Cardiac fibroblast (primary cell): ENCODE measurements around the gene TSPAN15.
"Not testable (repeated sequence)": the region's sequence is repeated elsewhere in the genome, so short reads cannot be mapped to it uniquely, and the experiment has no call there.

ENCODE experiments used
- DNase-seq, 2 donors: peaks; one replicate each; pipeline versions ENCODE4 v3.0.0 to v3.0.0-alpha.2; 2010; ENCODE audit warnings: low read depth in 2 of 2
- H3K4me3 ChIP-seq, 2 donors: replicated peaks in 1 of 2; 1 replicate in 1 of 2; 2 replicates in 1 of 2; pipeline ENCODE4 v1.5.1; 2011; ENCODE audit warnings: low read depth in 2 of 2, low read length in 2 of 2, mild to moderate bottlenecking in 2 of 2, moderate library complexity in 1 of 2
- TF ChIP-seq, protein P1 (sequence below): IDR thresholded peaks from one replicate; pipeline ENCODE4 v1.5.1; 2011; ENCODE audit warnings: low read depth, mild to moderate bottlenecking, low read length, inconsistent platforms

The TSPAN15 gene

DNA sequence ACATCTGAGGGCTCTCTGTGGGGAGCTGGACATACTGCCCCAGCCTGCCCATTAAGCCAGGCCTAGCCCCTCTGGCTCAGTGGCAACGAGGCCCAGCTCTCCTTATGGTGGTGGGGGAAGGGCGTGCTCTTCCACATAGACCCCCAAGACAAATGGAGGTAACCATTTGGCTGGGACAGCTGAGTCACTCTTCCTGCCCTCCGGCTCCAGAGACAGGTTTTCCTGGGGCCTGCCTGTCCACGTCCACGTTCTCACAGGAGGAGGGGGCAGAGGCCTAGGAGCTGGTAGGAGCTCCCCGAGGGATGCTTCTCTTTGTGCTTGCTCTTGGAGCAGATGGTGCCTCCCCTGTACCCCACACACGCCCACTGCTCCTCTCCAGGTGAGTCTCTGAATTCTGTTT lies 33.5 kb downstream of the TSPAN15 start:
- TF ChIP-seq, protein P1, sequence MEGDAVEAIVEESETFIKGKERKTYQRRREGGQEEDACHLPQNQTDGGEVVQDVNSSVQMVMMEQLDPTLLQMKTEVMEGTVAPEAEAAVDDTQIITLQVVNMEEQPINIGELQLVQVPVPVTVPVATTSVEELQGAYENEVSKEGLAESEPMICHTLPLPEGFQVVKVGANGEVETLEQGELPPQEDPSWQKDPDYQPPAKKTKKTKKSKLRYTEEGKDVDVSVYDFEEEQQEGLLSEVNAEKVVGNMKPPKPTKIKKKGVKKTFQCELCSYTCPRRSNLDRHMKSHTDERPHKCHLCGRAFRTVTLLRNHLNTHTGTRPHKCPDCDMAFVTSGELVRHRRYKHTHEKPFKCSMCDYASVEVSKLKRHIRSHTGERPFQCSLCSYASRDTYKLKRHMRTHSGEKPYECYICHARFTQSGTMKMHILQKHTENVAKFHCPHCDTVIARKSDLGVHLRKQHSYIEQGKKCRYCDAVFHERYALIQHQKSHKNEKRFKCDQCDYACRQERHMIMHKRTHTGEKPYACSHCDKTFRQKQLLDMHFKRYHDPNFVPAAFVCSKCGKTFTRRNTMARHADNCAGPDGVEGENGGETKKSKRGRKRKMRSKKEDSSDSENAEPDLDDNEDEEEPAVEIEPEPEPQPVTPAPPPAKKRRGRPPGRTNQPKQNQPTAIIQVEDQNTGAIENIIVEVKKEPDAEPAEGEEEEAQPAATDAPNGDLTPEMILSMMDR, result no peak
- no peak overlapping the region for H3K4me3 ChIP-seq
- DNase-seq, result no peak

DNA sequence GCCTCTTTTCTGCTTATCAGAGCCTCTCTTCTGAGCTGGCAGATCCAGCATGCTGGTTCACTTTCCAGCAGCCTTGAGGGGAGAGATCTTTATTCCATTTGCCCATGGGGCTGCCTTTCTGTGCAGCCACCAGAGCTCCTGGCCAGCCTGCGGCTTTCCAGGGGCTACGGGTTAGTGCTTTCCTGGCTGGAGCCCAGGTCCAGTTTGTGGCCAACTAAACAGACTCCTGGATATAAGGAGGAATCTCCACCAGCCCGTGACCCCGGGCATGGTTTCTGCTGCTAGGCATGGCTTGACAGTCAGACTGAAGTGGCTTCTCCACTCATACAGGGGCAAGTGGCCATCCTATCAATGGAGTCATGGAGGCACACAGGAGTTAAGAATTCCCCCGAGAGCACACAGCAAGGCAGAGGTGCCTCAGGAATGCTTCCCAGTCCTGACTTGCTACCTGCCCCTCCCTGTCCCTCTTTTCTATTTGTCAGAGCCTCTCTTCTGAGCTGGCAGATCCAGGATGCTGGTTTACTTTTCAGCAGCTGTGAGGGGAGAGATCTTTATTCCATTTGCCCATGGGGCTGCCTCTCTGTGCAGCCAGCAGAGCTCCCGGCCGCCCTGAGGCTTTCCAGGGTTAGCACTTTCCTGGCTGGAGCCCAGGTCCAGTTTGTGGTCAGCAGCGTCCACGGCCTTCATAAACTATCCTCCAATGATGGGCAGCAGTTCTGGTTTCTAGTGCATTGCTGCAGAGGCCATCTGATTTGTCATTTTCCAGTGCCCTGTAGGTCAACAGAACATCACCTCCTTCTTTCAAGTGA lies 35.9 kb downstream of the TSPAN15 start:
- H3K4me3 ChIP-seq, result no peak overlapping the region
- TF ChIP-seq, protein P1, result no peak
- DNase-seq, result no peak

DNA sequence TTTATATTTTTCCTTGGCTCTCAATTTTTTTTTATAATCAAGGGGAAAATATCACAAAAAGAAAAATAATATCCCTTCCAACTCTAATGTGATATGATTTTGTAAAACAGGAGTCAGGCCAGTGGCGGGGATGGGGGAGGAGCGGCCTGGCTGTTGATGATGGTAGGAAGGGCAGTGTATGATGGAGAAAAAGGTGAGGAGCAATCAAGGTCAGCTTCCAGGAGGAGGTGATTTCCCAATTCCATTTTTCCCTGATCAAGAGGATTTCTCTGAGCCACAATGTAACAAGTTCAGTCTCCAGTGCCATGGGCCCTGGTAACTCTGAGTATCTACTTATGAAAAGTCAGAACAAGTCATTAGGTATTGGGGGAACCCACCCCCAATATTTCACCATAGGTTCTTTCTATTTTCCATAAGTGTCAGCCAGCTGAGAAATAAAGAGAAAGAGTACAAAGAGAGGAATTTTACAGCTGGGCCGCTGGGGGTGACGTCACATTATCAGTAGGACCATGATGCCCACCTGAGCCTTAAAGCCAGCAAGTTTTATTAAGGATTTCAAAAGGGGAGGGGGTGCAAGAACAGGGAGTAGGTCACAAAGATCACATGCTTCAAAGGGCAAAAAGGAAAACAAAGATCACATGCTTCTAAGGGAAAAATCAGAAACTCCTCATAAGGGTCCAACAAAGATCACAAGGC lies 37.0 kb downstream of the TSPAN15 start:
- not testable (repeated sequence) for DNase-seq, H3K4me3 ChIP-seq

- H3K4me3 ChIP-seq, DNase-seq: not testable (repeated sequence)
Measured at GRCh38 chr10:69488856-69489255, 37.6 kb downstream of the TSPAN15 start.

GRCh38 chr10:69489506-69490090 lies 38.3 kb downstream of the TSPAN15 start:
- DNase-seq, result no peak
- TF ChIP-seq, protein P1, result no peak
- no peak overlapping the region for H3K4me3 ChIP-seq

- no peak overlapping the region for H3K4me3 ChIP-seq
- no peak for DNase-seq
- TF ChIP-seq, protein P1, result no peak
Measured at GRCh38 chr10:69490876-69491275, 39.6 kb downstream of the TSPAN15 start.

GRCh38 chr10:69491611-69492010 lies 40.3 kb downstream of the TSPAN15 start:
- TF ChIP-seq, protein P1, result no peak
- DNase-seq, result no peak
- no peak overlapping the region for H3K4me3 ChIP-seq
